Skeletal muscle satellite cell (primary cell): Measurements from ENCODE around the gene FXYD5. TPM values are rescaled to one million over a fixed set of nuclear protein-coding genes. Genes with fewer than 3 reads are reported as not detected.

Source experiments
- H3K27me3 ChIP-seq: 2 replicates; pipeline ENCODE4 v1.7.0; 2013; ENCODE audit warnings: low read length; ENCODE audit not compliant: control insufficient read depth, insufficient read depth
- H3K36me3 ChIP-seq: 2 replicates; pipeline ENCODE4 v1.7.0; 2013; ENCODE audit warnings: mild to moderate bottlenecking, control low read depth, low read length; ENCODE audit not compliant: insufficient read depth
- H3K4me1 ChIP-seq: 2 replicates; pipeline ENCODE4 v1.7.0; 2013; ENCODE audit warnings: low read length; ENCODE audit not compliant: control insufficient read depth, insufficient read depth
- H3K4me2 ChIP-seq: 2 replicates; pipeline ENCODE4 v1.7.0; 2013; ENCODE audit warnings: mild to moderate bottlenecking, low read length
- H3K4me3 ChIP-seq: 2 replicates; pipeline ENCODE4 v1.7.0; 2013; ENCODE audit warnings: low read length
- H3K9ac ChIP-seq: 2 replicates; pipeline ENCODE4 v1.7.0; 2013; ENCODE audit warnings: mild to moderate bottlenecking, low read depth, low read length, moderate library complexity
- H3K9me3 ChIP-seq: replicated peaks from 2 replicates; pipeline ENCODE4 v1.7.0; 2013; ENCODE audit warnings: mild to moderate bottlenecking, control low read depth, low read length
- small RNA-seq: library from RNA; depleted of rRNA; stranded (forward); fragments of <200 nt; gene quantifications from one replicate; pipeline ENCODE3, GENCODE V24; 2012

Gene FXYD5

DNA sequence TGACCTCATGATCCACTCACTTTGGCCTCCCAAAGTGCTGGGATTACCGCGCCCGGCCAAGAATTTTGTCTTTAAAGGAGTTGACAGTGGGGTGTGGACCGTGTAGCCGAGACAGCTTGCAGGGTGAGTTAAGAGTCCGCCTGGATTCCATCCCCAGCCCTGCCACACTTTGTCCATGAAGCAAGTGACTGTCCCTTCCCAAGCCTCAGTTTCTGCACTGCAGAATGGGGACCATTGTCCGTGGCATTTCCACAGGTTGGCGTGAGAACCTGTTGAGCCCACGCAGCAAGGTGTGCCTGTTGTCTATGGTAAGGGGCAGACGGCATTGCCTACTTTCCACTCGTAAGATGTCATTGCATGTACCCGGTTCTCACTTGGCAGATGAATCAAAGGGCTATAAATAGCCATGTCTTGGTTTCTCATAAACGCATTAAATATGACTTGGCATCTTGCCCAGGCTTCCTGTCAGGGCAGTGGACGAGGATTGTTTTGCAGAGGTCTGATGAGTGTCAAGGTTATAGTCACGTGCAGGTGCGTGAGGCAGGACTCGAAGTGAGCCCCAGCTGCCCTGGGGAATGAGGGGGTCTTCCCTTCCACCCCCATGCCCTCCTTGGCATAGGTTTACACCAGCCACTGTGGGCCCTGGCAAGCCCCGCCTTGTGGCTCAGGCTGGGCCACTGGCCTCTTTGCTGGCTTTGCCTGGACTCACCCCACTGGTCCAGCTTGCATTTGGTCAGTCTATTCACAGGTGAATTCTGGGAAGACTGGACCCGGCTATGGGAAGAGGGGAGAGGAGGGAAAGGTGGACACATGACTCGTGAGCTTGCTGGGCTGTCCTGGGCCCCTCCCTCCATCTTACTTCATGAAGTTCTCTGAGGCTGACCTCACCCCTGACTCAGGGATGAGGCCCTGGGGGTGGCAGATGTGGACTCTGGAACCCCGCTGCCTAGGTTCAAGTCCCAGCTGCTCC, 59.4 kb downstream of the FXYD5 start:
- Histone ChIP-seq H3K9ac (no peak overlapping the region), H3K4me3 (no peak overlapping the region), H3K9me3 (no peaks in the 10 kb centered on the region), H3K36me3 (no peaks in the 10 kb centered on the region), H3K4me1 (peaks cover 2% of the 10 kb centered on the region), H3K4me2 (peak overlapping the region; percentile 41), H3K27me3 (peaks cover 5% of the 10 kb centered on the region)

DNA sequence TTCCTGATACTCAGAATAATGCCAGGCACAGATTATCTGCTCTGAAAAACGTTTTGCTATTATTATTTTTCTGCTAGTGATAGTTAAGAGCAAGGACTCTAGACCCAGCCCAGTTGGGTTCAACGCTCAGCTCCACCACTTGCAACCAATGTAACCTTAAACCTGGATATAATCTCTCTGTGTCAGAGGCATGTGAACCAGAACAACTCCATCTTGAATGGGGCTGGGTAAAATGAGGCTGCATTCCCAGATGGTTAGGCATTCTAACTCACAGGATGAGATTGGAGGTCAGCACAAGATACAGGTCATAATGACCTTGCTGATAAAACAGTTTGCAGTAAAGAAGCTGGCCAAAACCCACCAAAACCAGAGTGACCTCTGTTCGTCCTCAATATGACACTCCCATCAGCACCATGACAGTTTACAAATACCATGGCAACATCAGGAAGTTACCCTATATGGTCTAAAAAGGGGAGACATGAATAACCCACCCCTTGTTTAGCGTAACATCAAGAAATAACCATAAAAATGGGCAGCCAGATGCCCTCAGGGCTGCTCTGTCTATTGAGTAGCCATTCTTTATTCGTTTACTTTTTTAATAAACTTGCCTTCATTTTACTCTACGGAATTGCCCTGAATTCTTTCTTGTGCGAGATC, 60.4 kb downstream of the FXYD5 start:
- H3K36me3 ChIP-seq = no peaks in the 10 kb centered on the region
- H3K9ac ChIP-seq = no peak overlapping the region
- H3K4me1 ChIP-seq = peaks cover 2% of the 10 kb centered on the region
- H3K27me3 ChIP-seq = peaks cover 5% of the 10 kb centered on the region
- H3K4me3 ChIP-seq = no peak overlapping the region
- H3K9me3 ChIP-seq = no peaks in the 10 kb centered on the region
- no peak overlapping the region for H3K4me2 ChIP-seq

DNA sequence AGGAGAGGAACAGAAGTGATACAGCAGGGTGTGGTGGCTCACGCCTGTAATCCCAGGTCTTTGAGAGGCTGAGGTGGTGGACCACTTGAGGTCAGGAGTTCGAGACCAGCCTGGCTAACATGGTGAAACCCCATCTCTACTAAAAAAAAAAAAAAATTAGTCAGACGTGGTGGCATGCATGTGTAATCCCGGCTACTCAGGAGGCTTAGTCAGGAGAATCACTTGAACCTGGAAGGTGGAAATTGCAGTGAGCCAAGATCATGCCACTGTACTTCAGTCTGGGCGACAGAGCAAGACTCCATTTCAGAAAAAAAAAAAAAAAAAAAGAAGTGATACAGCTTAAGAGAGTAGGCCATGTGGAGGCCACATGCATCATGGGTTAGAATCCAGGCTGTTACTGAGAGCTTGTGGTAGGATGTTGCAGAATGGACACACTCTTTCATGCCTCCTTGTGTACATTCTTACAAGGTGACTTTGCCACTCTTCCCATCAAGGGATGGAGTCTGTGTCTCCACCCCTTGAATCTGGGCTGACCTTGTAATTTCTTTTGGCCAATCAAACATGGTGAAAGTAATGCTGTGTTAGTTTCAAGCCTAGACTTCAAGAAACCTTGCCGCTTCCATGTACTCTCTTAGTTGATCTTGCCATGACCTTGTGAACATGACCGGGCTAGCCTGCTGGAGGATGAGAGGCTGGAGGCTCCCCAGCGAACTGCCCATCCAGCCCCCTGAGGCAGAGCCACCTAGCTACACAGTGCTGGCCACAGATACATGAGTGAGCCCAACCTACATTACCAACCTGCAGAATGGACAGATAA, 61.7 kb downstream of the FXYD5 start:
- Histone ChIP-seq H3K27me3 (peaks cover 5% of the 10 kb centered on the region), H3K9me3 (no peaks in the 10 kb centered on the region), H3K4me1 (peaks cover 2% of the 10 kb centered on the region), H3K4me2 (no peak overlapping the region), H3K9ac (no peak overlapping the region), H3K36me3 (no peaks in the 10 kb centered on the region), H3K4me3 (no peak overlapping the region)

DNA sequence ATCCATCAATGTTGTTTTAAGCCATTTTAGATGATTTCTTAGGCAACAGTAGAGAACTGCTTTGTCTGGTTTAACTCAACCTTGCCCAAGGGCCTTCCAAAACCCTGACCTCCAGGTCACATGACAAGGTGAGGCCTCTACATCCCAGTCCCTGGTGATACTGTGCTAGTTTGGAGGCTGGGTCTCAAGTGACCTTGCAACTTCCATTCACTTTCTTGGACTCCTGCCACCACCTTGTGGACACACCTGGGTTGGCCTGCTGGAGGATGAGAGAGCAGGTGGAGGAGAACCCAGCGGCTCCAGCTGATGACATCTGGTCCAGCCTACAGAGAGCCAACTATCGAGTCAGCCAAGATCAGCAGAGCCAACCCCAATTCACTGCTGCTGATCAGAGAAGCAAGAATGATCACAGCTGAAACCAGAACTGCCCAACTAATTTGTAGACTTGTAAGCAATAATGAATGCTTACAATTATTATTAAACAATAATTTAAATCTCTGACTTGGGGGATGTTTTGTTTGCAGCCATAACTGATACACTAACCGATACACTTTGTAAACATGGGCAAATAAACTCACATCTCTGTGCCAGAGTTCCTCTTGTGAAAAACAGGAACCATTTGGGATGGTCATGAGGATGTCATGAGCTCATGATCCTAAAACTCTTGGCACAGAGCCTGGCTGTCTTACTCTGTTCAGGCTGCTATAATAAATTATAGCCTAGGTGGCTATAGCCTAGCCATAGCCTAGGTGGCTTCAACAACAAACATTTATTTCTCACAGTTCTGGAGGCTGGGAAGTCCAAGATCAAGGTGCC, 62.5 kb downstream of the FXYD5 start:
- Histone ChIP-seq H3K36me3 (no peaks in the 10 kb centered on the region), H3K4me1 (peaks cover 2% of the 10 kb centered on the region), H3K4me3 (no peak overlapping the region), H3K27me3 (peaks cover 5% of the 10 kb centered on the region), H3K4me2 (no peak overlapping the region), H3K9ac (no peak overlapping the region), H3K9me3 (no peaks in the 10 kb centered on the region)

DNA sequence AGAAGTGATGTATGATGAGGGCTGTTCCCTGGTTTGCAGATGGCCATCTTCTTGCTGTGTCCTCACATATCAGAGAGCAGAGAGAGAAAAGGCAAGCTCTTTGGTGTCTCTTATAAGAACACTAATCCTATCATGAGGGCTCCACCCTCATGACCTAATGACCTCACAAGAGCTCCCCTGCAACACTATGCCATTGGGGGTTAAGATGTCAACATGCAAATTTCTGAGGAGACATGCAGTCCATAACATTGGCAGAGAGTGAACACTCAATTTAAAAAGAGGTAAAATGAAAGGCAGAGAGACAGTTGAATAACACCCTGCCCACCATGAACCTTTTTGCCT, 63.1 kb downstream of the FXYD5 start:
- Histone ChIP-seq H3K4me3 (no peak overlapping the region), H3K9me3 (no peaks in the 10 kb centered on the region), H3K4me1 (peaks cover 2% of the 10 kb centered on the region), H3K36me3 (no peaks in the 10 kb centered on the region), H3K27me3 (peaks cover 5% of the 10 kb centered on the region), H3K4me2 (no peak overlapping the region), H3K9ac (no peak overlapping the region)

DNA sequence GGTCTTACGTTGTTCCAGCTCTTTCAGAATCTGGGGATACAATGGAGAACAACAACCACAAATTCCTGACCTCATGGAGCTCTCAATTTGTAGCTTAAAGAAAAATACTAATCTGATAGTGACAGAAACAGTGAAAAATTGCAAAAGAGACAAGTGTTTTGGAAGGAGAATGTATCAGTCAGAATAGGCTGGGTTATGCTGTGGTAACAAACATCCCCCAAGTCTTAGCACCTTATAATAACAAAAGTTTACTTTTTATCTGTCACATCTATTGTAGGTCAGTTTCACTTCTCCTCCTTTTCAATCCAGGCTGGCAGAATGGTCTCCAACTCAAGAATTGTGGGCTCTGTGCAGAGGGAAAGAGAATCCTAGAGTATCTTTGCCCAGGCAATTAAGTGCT, 64.5 kb downstream of the FXYD5 start:
- Histone ChIP-seq H3K4me1 (no peaks in the 10 kb centered on the region), H3K27me3 (peaks cover 12% of the 10 kb centered on the region), H3K4me3 (no peak overlapping the region), H3K9ac (no peak overlapping the region), H3K9me3 (no peaks in the 10 kb centered on the region), H3K36me3 (no peaks in the 10 kb centered on the region), H3K4me2 (no peak overlapping the region)

Small RNAs within 50 kb of the gene (small RNA-seq; reads per million reads assigned to genes)
- not detected for gene AC020907.2
